ENCODE data around the gene PRM1.

DNA sequence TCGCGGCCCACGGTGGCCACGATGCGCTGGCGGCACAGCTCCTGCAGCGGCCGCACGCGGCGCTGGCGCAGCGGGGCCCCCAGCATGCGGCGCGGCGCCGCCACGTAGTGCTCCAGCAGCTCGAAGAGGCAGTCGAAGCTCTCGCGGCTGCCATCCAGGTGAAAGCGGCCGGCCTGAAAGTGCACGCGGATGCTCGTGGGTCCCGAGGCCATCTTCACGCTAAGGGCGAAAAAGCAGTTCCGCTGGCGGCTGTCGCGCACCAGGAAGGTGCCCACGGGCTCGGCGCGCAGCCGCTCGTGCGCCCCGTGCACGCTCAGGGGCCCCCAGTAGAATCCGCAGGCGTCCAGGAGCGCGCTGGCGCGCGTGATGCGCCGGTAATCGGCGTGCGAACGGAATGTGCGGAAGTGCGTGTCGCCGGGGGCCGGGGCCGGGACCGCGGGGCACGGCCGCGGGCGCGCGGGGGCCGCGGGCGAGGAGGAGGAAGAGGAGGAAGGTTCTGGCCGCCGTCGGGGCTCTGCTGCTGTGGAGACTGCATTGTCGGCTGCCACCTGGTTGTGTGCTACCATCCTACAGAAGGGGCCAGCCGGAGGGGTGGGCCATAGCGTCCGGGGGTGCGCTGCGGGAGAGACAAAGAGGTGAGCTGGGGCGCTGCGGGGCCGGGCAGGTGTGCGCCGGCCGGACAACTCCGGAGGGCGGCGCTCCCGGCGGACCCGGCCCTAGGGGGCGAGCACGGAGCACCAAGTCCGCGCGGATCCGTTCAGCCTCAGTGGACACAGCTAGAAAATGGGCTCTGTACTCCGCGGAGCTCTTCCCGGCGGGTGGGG lies 26.0 kb downstream of the PRM1 start:
- TF ChIP-seq CTCF (conservative IDR thresholded peaks at IDR 0.05; ENCODE audit: low read depth, low read length): no peak
- no peak for TF ChIP-seq EZH2 (IDR thresholded peaks at IDR 0.05; ENCODE audit: borderline replicate concordance, low read depth, low read length, poor library complexity, severe bottlenecking)
